Superior temporal gyrus (tissue), 1 donor: ENCODE results near the gene PTPRG.
A peak's percentile ranks its signal among the peaks of the same experiment; 100 is the strongest.

ENCODE experiments used
- DNase-seq: peaks from one replicate; pipeline ENCODE4 v3.0.0-alpha.2; 2016; ENCODE audit errors: extremely low spot score

The PTPRG gene

DNA sequence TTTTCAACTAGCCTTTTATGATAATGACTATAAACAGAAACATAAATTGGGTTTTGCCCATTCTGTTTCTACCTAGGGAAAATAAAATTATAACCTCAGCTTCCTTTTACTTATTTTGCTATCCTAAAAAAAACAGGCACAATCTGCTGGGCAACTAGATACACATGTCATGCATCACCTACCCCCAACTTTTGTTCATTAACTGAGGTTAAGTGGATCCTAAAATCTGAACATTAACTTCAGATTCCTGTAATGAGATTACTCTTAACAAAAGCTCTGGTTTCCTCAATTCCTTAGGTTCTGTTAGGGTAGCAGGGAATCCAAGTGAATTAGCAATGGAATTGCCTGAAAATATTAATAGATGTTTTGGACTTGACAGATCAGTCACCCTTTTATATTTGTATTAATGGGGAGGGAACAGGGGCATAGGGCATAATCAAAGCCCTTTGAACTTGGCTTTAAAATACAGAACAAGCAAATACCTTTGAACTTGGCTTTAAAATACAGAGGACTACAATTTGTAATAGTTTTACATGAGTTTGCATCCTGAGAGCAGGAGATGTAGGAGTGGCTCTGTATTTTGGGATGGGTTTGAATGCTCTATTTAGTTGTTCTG lies 705.4 kb downstream of the PTPRG start:
- no peak for DNase-seq

DNA sequence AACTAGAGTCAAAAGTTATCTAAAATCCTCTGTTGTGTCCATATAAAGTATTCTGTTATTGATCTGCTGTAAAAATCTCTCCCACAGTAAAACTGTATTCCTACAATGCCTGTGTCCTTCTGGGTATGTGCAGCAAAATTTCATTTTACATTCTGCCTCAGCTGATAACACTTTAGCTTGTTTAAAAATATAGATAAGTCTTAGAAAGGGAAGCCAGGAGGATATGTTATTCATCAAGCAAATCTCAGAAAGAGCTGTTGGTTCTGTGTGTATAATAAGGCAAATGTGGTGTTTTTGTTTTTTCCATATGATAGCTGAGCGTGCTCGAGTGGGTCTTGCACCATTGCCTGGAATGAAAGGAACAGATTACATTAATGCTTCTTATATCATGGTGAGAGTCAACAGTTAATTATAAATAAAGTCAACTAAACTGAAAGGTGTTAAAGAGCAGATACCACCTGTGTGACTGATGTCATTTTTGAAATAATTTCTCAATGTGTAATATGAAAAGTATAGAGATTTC lies 715.3 kb downstream of the PTPRG start:
- no peak for DNase-seq

DNA sequence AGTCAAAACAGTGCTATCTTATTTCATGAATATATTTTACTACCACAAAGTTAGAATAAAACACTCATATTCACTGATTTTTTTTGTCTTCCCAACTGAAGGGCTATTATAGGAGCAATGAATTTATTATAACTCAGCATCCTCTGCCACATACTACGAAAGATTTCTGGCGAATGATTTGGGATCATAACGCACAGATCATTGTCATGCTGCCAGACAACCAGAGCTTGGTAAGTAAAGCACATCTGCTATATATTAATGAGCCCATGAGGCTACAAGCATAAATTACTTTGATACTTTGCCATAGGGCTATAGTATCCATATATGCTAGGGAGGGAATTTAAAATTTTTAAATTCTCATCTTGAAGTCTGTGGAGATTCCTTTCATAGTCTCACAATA lies 716.1 kb downstream of the PTPRG start:
- DNase-seq = no peak

GRCh38 chr3:62277986-62278385 lies 716.6 kb downstream of the PTPRG start:
- DNase-seq = no peak

DNA sequence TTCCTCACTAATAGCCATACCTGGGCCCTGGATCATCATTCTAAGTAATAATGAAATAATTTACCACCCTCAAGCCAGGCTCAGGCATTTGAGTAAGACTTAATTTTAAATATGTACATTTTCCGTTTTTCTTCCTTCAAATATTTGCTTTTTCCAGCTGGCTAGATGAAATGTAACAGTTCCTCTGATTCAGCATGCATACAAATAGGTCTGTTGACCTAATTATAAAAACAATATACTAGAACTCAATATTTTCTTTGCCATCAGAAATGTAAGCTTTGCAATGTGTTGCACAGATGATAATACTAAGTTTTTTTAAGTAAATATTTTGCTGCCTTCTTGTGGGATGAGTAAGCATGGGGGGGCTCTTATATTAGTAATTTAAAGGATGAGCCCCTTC lies 720.4 kb downstream of the PTPRG start:
- DNase-seq = no peak

DNA sequence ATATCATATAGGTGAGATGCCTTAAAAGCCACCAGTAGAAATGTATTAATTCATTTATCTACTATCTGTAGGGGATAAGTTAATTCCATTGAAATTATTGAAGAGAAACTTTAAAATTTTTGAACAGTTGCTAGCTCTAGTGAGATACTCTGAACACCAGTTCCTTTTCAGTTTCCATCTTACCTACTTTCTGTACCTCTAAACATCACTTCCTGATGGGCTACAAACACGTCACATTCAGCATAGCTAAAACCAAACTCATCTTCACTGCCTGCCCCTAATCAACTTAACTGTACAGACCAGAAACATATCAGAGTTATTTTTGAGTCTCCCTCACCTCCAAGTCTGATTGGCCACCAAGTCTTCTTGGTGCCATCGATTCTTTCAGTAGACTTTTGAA lies 723.1 kb downstream of the PTPRG start:
- no peak for DNase-seq

DNA sequence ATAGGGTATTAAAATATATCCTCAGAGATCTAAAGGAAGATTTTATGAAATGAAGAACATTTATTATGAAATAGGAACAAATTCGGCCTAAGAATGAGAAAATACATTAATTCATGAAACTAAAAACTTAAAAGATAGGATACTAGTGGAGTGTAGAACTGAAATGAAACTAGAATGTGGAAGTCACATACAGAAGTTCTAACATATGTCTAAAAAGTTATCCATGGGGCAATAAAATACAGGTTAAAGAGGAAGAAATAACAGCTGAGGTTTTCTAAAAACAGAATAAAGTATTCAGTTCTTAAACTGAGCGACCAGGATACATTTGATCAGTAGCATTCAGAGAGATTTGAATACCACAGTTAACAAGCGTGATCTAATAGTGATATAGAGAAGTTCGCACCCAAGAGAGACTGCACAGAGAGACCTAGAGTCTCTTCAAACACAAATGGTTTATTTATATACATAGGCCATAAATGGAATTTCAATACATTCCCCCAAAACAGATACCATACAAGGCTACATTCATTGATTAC lies 726.1 kb downstream of the PTPRG start:
- no peak for DNase-seq

DNA sequence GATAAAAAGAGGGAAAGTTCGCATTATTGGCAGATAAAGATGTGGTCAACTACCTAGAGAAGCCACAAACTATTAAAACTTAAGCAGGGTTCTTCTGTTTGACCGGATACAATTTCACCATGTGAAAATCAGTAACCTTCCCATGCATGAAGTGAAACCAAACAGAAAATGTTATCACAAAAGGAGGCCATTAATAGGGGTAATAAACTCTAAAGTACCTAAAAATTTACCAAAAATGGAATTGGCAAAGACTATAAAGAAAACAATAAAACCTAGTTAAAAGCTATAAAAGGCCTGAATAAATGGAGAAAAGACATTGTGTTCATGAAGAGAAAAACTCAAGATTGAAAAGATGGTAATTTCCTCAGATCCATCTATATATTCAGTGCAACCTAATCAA lies 728.6 kb downstream of the PTPRG start:
- no peak for DNase-seq

DNA sequence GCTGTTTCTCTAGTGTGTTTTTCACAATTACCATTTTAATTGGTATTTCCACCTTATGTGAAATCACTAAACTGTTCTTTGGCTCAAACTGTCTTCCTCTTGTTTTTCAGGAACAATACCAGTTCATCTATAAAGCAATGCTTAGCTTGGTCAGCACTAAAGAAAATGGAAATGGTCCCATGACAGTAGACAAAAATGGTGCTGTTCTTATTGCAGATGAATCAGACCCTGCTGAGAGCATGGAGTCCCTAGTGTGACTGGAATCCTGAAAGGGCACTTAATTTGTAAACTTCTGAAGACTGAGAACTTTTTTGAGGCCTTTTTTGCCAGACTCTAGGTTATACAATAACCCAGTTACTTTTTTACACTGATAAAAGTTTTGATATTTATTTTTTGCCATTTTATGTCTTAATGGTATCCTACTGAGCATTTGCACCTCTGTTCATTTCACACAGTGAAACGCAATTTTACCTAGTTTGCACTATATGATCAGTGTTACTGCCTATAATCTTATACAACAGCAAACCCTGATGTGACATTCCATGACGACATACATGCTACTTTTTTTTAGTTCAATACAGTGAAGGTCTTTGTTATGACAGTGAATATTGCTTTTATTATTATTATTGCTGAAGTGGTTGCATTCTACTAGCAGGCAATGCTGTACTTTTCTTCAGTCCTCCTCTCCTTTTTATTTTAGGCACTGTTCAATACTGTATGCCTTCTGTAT lies 731.8 kb downstream of the PTPRG start:
- DNase-seq = no peak

DNA sequence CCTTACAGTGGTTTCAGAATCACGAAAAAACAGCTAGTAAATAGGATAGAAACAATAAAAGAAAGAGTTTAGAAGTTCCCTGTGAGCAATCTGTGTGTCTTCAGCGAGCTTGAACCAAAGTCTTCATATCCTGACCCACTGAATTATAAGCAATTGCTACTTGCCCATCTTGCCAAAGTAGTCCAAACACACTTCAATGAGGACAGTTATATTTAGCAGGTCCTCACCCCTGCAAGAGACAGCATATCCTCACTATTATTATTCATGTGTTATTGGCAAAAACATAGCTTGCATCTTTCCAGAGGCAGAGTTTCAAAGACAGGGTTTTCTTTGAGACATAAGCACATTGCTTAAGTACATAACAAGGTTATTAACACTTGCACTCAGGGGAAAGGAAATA lies 734.2 kb downstream of the PTPRG start:
- DNase-seq = no peak

- no peak for DNase-seq
Measured at GRCh38 chr3:62300617-62301016, 739.2 kb downstream of the PTPRG start.

DNA sequence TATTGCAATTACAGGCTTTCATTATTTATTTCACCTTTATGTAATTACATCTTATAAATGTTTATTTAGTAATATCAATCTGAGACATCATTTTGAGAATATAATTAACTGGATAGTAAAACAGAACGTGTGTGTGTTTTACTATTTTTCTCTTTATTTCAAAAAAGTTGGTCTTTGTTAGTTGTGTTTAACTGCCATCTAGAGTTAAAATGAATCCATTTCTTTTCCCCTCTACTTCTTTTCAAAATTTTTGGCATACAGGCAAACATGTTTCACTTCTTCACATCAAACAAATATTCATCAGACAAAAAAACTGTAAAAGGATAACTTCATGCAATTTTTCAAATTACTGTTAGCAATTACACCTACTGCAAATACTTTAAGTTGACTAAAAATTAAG lies 750.8 kb downstream of the PTPRG start:
- no peak for DNase-seq

- no peak for DNase-seq
Measured at GRCh38 chr3:62316525-62316924, 755.2 kb downstream of the PTPRG start.

DNA sequence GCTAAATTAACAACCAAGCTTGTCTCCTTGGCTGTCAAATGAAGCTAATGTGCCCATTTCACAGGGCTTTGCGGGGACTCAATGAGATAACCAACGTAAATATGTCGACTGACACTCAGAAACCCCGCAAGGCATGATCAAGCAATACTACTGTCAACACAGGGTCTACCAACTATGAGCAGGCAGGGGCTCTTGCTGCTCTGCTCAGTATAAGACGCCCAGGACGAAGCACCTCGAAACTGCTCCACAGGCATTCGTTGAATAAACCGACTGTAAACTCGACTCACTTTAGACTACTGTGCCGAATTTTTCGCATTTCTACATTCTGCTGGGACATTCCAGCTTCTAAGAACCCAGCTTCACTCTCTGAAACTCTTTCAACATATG lies 757.0 kb downstream of the PTPRG start:
- DNase-seq = no peak

- peak; percentile 89 for DNase-seq
Measured at GRCh38 chr3:62318752-62319569, 757.6 kb downstream of the PTPRG start.

DNA sequence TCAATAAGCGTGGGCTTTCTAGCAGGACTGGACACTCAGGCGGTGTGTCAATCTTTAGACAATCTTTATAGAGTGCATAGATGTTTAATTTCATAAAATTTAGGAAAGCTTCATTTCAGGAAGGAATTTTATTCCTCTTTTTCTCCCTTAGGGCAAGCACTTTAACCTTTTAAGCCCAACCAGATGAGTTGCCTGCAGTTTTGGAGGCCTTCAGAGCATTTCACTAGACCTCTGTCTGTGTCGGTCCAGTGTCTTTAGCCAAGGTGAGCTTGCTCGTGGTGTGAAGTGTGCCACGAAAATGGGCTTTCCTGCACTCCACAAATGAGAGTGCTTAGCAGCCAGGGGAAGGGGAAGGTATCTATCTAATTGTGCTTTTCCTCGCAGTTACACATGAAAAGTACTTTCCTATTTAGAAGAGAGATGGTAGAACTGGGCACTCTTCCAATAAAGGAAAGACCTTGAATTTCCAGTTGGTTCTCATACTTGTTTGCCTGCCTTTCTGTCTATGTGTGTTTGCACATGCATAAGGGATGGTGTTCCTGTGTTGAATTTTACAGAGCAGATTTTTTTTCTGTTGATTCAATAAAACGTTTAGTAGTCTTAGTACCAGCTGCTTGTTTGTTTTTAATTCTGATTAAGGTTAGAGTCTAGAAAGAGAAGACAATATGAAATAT lies 758.3 kb downstream of the PTPRG start:
- DNase-seq = no peak

DNA sequence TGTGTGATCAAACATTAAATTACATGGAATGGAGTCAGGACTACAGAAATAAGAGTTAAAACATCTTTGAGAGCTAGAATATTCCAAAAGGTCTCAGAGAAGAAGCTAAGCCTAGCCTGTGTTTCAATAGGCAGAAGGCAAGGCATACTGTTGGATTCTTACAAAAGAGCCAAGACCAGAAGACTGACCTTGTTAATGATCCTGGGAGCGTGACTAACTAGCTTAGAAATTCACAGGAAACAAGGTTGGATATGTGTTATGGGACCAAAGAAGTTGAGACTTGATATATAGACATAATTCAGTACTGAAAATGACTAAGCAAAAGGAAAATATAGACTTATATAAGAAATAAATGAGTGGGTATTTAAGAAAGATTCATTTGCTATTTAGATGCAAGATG lies 761.9 kb downstream of the PTPRG start:
- no peak for DNase-seq

DNA sequence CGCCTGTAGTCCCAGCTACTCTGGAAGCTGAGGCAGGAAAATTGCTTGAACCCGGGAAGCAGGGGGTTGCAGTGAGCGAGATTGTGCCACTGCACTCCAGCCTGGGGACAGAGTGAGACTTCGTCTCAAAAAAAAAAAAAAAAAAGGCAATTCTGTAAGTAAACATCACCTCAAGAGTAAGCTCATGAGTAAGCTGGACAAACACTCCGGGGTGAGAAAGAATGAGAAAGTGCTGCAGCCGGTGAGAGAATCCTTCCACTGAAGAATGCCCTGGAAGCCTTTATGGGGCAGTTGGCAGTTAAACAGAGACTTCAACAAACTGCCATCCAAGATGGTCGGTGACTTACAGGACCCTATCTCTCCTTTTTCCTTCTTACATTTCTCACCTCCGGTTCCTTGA lies 764.5 kb downstream of the PTPRG start:
- no peak for DNase-seq

DNA sequence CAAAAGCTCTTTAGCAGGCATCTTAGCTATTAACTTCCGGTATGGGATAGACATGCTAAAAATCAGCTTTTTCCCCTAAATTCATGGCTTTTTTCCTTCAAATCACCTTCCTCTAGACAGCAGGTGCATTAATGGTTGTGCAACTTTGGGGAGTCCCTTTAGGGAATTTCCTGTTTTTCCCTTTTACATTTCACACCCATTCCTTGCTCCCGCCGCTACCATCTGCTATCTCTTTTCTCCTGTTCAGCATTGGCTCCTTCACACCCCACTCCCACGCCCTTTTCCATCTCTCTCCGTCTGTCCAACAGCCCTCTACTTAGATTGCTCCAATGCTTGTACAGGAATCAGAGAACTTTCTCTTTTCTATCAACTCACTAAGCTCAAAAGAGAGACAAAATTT lies 768.6 kb downstream of the PTPRG start:
- DNase-seq = peak; percentile 55

DNA sequence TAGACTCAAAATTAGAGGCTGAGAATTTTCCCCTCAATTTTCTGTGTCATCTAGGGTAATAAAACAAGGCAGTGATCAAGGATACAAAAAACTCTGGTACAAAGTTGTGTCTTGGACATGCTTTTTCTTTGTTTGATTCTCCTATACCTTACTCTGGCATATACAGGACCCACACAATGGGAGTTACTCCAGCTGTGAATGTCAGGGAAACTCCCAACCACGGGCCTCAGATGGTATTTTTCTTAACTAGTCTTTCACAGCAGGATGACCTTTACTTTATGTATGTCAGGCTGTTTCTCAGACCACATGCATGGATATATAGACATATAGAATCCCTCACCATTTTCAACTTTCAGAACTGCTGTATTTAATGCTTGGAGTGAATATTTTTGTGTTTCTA lies 770.6 kb downstream of the PTPRG start:
- DNase-seq = no peak

DNA sequence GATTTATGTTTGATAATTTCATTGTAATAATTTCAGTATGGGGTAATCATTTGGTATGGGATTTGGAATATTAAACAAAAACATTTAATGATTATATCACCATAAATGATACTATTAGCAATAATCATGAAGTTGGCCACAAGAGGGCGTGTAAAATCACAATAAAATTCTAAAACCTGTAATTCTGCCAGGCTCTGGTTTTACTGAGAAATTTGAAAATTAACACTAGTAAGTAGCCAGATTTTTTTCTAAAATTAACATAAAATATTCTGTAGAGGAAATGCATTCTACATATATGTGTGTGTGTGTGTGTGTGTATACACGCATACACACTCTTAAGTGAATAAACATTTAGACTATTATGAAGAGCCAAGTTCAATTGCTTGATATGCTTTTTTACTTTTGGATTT lies 771.5 kb downstream of the PTPRG start:
- DNase-seq = peak; percentile 84

- DNase-seq = no peak
Measured at GRCh38 chr3:62335196-62335595, 773.8 kb downstream of the PTPRG start.
